HCT116 (cell line): ENCODE results near the gene OR4D9.

Source experiments
- ATF3 ChIP-seq: IDR thresholded peaks from 2 replicates; pipeline ENCODE4 v1.6.1; 2012
- CBX3 ChIP-seq: IDR thresholded peaks from 2 replicates; pipeline ENCODE4 v1.6.1; 2012; ENCODE audit warnings: low read depth
- CTCF ChIP-seq, 3 experiments: fragments of 200-600 bp in 1 of 3; sonication (generic) in 1 of 3; IDR thresholded peaks in 2 of 3; conservative IDR thresholded peaks in 1 of 3; 2 replicates each; pipeline ENCODE4 v1.5.1; 2012 to 2017; ENCODE audit warnings: low read depth in 2 of 3, low read length in 2 of 3, antibody characterized with exemption in 1 of 3, borderline replicate concordance in 1 of 3, control low read depth in 1 of 3, mild to moderate bottlenecking in 1 of 3, mixed read lengths in 1 of 3, mixed run types in 1 of 3, moderate library complexity in 1 of 3; ENCODE audit not compliant: insufficient read depth in 1 of 3
- EGR1 ChIP-seq: IDR thresholded peaks from 2 replicates; pipeline ENCODE4 v1.6.1; 2012; ENCODE audit warnings: low read depth
- EZH2 ChIP-seq: fragments of 200-600 bp; sonication (generic); IDR thresholded peaks from 2 replicates; pipeline ENCODE4 v1.6.1; 2017; ENCODE audit warnings: antibody characterized with exemption, mixed run types
- MAX ChIP-seq: IDR thresholded peaks from 2 replicates; pipeline ENCODE4 v1.6.1; 2012
- POLR2A ChIP-seq: IDR thresholded peaks from 2 replicates; pipeline ENCODE4 v1.7.0; 2011; ENCODE audit warnings: borderline replicate concordance; ENCODE audit not compliant: insufficient read depth, insufficient read length; ENCODE audit errors: extremely low read depth
- POLR2AphosphoS5 ChIP-seq: IDR thresholded peaks from 2 replicates; pipeline ENCODE4 v1.6.1; 2011; ENCODE audit warnings: mild to moderate bottlenecking, low read depth, low read length, moderate library complexity
- RAD21 ChIP-seq: IDR thresholded peaks from 2 replicates; pipeline ENCODE4 v1.6.1; 2012; ENCODE audit warnings: low read depth, mild to moderate bottlenecking
- REST ChIP-seq: IDR thresholded peaks from 2 replicates; pipeline ENCODE4 v1.6.1; 2012; ENCODE audit warnings: low read depth
- SRF ChIP-seq: IDR thresholded peaks from 2 replicates; pipeline ENCODE4 v1.6.1; 2012; ENCODE audit warnings: low read depth
- ZBTB33 ChIP-seq: IDR thresholded peaks from 2 replicates; pipeline ENCODE4 v1.6.1; 2011; ENCODE audit warnings: mild to moderate bottlenecking, low read length, moderate library complexity; ENCODE audit not compliant: insufficient replicate concordance; ENCODE audit errors: extremely low read depth
- ZFX ChIP-seq: fragments of 450-650 bp; IDR thresholded peaks from 2 replicates; pipeline ENCODE4 v1.6.1; 2017
- ZNF274 ChIP-seq: fragments of 200-500 bp; sonication (Bioruptor generic); IDR thresholded peaks from 2 replicates; pipeline ENCODE4 v1.6.1; 2014; ENCODE audit warnings: mild to moderate bottlenecking, low read depth, low read length, inconsistent platforms

- TF ChIP-seq RAD21 (no peak), POLR2AphosphoS5 (no peak), EZH2 (no peak), ZFX (no peak), CTCF (IDR thresholded peaks at IDR 0.05 in 2 of 3, conservative IDR thresholded peaks at IDR 0.05 in 1 of 3; ENCODE audit: borderline replicate concordance in 1 of 3, insufficient read depth in 1 of 3, low read depth in 2 of 3, low read length in 2 of 3) (no peak), ZNF274 (no peak), POLR2A (no peak), CBX3 (no peak), ATF3 (no peak), SRF (no peak), REST (no peak), ZBTB33 (no peak), MAX (no peak), EGR1 (no peak)
These were observed 36.9 kb downstream of the OR4D9 start for GRCh38 chr11:59548309-59548656.
